Measurements from ENCODE around the gene TRDMT1.

The TRDMT1 gene

DNA sequence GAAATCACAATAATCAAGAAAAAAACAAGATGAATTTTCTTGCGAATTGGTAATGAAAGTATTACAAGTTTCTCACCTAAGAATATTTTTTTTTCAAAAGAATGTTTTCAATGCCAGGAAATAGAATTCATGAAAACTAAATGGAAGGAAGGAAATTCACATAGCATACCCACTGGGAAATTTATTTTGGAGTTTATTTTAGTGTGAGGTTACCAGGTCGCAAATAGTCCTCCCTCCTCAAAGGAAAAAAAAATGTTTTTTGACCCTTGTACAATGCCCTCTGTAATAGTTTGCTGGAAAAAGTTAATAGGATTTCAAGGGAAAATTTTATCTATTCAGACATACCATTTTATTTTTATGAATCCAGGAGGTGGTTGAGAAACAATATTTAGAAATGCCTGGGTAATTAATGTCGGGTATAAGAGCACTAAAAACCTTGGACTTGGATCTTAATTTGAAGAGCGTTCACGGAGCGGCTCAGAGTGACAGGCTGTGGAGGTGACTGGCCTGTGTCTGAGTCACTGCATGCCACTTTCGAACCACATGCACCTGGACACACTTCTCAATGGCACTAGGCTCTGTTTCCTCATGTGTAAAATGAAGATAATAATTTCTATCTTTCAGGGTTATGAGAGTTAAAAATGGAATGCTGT, 100.1 kb downstream of the TRDMT1 start:
- in situ Hi-C loops (cut with HindIII; ENCODE audit: low pct_ligation_motif_present, low sequenced_read_pairs) = no loop called here
- DNase-seq = no peak
- TF ChIP-seq CTCF (IDR thresholded peaks at IDR 0.05; ENCODE audit: low read depth, low read length, missing control alignments) = no peak

DNA sequence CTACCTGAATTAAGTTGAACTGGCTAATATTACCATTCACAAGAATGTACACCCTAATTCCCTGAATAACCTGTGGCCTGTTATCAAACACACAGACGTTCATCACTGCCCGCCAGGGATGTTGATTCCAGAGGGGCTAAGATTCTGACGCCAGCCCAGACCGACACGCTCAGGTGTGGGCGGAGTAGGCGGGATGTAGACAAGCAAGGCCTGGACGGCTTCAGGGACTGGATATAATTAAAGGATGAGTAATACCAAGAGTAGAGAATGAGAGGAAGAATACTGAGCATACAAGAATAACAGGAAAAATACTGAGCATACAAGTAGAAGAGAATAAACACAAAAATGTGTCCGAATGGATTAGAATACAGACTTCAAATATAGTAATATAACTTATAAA, 100.9 kb downstream of the TRDMT1 start:
- H3K27ac ChIP-seq = no peak overlapping the region
- H3K4me3 ChIP-seq (ENCODE audit: low read depth, low read length) = no peak overlapping the region
- in situ Hi-C loops (cut with HindIII; ENCODE audit: low pct_ligation_motif_present, low sequenced_read_pairs) = no loop called here
- no peaks in the 10 kb centered on the region for H3K27me3 ChIP-seq (replicated peaks)
- no peak for DNase-seq
- H3K36me3 ChIP-seq (replicated peaks) = no peaks in the 10 kb centered on the region
- no peak for TF ChIP-seq CTCF (IDR thresholded peaks at IDR 0.05; ENCODE audit: low read depth, low read length, missing control alignments)

More for the DNA sequence above, 100.1 kb downstream of the TRDMT1 start:
- no peak overlapping the region for H3K27ac ChIP-seq
- H3K4me3 ChIP-seq (ENCODE audit: low read depth, low read length) = no peak overlapping the region
- no peaks in the 10 kb centered on the region for H3K36me3 ChIP-seq (replicated peaks)
- H3K27me3 ChIP-seq (replicated peaks) = no peaks in the 10 kb centered on the region

DNA sequence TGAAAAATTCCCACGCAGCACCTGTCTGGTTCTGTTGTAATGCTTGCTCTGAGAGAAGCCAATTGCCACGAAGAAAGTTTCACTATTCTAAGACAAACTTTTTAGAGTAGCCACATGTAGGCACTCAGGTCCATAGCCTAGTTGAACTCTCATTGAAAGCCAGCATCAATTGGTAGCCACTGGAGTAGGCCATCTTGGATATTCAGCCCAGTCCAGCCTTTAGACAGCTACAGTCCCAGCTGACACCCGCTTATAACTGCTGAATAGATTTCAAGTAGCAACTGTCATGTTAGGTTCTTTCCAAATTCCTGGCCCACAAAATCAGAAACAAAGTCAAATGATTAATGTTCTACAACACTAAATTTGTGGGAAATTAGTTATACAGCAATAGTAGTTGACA, 103.5 kb downstream of the TRDMT1 start:
- H3K4me3 ChIP-seq (ENCODE audit: low read depth, low read length) = no peak overlapping the region
- no peaks in the 10 kb centered on the region for H3K36me3 ChIP-seq (replicated peaks)
- in situ Hi-C loops (cut with HindIII; ENCODE audit: low pct_ligation_motif_present, low sequenced_read_pairs) = no loop called here
- no peak for TF ChIP-seq CTCF (IDR thresholded peaks at IDR 0.05; ENCODE audit: low read depth, low read length, missing control alignments)
- DNase-seq = no peak
- no peak overlapping the region for H3K27ac ChIP-seq
- no peaks in the 10 kb centered on the region for H3K27me3 ChIP-seq (replicated peaks)
